Activated CD4-positive, CD25-positive, alpha-beta regulatory T cell treated with anti-CD3 and anti-CD28 coated beads, Interleukin-2, amount 50 U/mL, for 72 hours (primary cell): ENCODE results near the gene LDB3.

ENCODE experiments used
- DNase-seq: peaks from one replicate; pipeline ENCODE4 v3.0.0; 2021

LDB3 gene

DNA sequence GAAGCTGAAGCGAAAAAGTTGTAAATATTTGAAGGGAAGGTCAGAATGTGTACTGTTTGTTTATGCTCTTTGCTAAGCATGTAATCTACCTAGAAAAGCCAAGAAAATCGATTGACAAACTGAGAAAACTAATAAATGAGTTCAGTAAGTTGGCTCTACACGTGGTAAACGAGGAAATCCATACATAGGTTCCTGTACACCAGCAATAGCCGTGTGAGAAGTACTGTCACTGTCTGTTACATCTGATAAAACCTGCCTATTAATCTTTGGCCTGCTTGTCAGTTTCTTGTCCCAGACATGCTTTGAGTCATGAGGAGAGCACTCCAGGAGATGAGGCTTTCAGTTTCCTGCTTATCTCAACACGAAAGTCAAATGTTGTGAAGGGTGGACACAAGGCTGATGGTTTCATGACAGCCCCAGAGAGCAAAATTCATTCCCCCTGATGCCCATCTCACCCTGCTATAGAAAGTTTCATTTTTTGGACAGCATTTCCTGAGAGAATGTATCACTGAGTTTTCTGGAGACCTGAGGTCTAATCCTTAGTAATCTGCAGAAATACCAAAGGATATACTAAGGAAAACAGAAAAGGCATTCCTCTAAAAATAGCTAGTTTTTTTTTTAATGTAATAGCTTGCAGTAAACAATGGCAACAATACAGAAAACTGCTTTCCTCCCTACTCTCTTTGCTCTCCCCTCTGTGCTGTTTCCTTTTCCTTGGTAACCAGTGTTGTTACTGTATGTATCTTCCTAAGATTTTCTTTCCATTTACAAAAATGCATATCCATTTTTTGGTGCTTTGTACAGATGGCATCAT lies 107.0 kb downstream of the LDB3 start:
- DNase-seq: no peak

DNA sequence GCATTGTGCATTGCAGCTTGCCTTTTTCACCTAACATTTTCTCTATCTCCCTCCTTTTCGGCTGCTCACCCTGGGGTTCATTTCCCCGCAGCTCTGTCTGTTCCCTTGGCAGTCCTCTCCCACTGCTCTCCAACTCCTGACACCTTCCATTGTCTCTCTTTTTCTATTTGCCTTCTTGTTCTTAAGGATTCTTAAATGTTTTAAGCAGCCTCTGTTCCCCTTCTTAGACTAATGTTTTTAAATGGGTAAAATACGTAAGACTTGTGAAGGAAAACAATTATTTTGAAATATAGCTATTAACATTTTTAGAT lies 107.5 kb downstream of the LDB3 start:
- DNase-seq: no peak

DNA sequence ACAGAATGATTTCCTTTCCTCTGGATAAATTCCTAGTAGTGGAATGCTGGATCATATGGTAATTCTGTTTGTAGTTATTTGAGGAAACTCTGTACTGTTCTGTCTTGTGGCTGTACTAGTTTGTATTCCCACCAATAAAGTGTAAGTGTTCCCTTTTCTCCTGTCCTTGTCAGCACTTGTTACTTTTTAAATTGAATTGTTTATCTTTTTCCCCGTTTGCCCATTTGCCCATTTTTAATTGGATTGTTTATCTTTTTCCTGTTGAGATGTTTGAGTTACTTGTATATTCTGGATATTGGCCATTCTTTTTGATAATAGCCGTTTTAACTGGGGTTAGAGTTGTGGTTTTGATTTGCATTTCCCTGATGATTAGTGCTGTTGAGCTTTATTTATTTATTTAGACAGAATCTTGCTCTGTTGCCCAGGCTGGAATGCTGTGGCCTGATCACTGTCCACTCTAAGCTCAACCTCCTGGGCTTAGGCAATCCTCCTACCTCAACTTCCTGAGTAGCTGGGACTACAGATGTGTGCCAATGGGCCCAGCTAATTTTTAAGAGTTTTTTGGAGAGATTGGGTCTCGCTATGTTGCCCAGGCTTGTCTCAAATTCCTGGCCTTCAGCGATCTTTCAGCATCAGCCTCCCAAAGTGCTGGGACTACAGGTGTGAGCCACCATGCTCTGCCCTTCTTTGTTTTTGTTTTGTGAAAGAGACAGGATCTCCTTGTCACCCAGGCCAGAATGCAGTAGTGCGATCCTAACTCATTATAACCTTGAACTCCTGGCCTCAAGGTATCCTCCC lies 111.1 kb downstream of the LDB3 start:
- no peak for DNase-seq

DNA sequence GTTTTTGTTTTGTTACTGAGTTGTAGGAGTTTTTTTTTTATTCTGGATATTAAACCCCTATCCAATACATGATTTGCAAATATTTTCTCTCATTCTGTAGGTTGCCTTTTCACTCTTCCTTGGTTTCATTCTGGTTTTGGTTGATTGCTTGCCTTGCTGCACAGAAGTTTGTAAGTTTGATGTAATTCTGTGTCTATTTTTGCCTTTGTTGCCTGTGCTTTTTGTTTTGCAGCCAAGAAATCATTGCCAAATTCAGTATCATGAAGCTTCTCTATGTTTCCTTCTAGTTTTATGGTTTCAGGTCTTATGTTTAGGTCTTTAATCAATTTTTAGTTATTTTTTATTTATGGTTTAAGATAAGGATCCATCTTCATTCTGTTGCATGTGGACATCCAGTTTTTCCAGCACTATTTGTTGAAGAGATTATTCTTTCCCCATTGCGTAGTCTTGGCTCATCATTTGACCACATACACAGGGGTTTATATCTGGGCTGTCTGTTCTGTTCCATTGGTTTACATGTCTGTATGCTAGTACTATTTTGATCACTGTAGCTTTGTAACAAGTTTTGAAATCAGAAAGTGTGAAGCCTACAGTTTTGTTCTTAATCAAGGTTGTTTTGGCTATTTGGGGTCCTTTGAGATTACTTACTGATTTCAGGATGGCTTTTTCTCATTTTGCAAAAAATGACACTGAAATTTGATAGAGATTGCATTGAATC lies 114.5 kb downstream of the LDB3 start:
- DNase-seq: no peak

DNA sequence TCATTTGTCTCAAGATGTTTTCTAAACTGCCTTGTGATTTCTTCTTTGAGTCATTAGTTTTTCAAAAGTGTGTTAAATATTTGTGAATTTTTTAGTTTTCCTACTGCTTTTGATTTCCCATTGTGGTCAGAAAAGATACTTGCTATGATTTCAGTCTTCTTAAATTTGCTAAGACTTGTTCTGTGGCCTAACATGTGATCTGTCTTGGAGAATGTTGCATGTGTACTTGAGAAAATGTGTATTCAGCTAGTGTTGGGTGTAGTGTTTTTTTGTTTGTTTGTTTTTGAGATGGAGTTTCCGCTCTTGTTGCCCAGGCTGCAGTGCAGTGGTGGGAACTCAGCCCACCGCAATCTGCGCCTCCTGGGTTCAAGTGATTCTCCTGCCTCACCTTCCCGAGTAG lies 116.7 kb downstream of the LDB3 start:
- no peak for DNase-seq
